HG03442 (cell line): ENCODE results near the gene IGSF21.
"Not testable (repeated sequence)": the region's sequence is repeated elsewhere in the genome, so short reads cannot be mapped to it uniquely, and the experiment has no call there.

Source experiments
- ATAC-seq: cut with Tn5 transposase; IDR thresholded peaks from one replicate; pipeline ENCODE4 v1.9.1; 2021; ENCODE audit warnings: mild to moderate bottlenecking, moderate library complexity; ENCODE audit not compliant: unreplicated experiment

Gene IGSF21

GRCh38 chr1:18142969-18143368, 35.4 kb downstream of the IGSF21 start:
- ATAC-seq, result no peak

DNA sequence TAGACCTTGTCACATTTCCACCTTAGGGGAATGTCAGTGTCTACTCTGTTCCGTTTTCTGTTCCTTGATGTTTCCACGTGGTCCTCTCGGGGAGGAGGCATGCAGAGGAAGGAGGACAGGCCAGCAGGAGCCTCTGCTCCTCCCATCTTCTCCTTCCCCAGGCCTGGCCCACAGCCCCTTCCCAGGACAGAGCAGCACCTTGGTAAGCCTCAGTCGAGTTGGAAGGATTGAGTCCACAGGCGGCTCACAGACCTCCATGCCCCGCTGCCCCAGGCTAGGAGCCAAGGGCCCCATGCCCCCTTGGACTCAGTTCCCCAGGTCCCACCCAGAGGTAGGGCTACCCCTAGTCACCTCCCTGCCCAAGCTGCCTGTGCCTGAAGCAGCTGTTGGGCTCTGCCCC, 36.5 kb downstream of the IGSF21 start:
- no peak for ATAC-seq

GRCh38 chr1:18144916-18145647, 37.5 kb downstream of the IGSF21 start:
- ATAC-seq, result no peak

- no peak for ATAC-seq
Measured at GRCh38 chr1:18145851-18146618, 38.4 kb downstream of the IGSF21 start.

- ATAC-seq, result no peak
Measured at GRCh38 chr1:18146886-18147285, 39.3 kb downstream of the IGSF21 start.

DNA sequence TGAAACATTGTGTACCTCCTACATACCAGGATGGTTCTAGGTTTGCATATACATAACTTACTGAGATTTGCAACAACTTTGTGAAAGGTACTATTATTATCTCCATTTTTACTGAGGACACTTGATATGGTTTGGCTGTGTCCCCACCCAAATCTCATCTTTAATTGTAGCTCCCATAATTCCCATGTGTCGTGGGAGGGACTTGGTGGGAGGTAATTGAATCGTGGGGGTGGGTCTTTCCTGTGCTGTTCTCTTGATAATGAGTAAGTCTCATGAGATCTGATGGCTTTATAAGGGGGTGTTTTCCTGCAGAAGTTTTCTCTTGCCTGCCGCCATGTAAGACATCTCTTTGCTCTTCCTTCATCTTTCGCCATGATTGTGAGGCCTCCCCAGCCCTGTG, 40.1 kb downstream of the IGSF21 start:
- no peak for ATAC-seq

GRCh38 chr1:18148461-18148860, 40.9 kb downstream of the IGSF21 start:
- no peak for ATAC-seq

- no peak for ATAC-seq
Measured at GRCh38 chr1:18149027-18149641, 41.5 kb downstream of the IGSF21 start.

DNA sequence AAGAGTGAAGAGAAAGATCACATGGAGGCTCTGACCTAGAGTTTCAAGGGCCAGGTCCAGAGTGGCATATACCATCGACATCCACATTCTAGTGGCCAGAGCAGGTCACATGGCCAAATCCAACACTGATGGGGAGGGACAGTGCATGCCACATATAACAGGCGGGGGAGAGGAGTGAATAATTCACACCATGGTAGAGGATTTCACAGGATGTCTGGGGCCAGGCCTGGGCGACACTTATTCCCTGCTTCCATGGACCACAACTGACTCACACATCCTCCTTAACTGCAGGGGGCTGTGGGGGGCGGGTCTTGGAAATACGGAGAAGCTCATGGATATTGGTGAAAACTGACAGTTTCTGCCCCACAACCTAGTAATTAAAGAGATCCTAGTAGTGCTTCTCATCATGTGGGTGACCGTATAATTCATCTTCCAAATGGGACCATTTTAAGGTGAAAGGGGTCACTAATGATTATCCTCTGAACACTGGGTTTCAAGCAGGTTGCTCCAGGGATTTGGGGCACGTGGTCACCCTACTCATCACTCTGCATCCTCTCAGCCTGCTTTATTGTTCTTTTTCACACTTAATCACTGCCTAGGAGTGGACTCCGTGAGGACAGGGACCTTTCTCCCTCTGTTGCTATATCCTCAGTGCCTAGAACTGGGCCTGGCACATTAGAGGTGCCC, 44.0 kb downstream of the IGSF21 start:
- no peak for ATAC-seq

DNA sequence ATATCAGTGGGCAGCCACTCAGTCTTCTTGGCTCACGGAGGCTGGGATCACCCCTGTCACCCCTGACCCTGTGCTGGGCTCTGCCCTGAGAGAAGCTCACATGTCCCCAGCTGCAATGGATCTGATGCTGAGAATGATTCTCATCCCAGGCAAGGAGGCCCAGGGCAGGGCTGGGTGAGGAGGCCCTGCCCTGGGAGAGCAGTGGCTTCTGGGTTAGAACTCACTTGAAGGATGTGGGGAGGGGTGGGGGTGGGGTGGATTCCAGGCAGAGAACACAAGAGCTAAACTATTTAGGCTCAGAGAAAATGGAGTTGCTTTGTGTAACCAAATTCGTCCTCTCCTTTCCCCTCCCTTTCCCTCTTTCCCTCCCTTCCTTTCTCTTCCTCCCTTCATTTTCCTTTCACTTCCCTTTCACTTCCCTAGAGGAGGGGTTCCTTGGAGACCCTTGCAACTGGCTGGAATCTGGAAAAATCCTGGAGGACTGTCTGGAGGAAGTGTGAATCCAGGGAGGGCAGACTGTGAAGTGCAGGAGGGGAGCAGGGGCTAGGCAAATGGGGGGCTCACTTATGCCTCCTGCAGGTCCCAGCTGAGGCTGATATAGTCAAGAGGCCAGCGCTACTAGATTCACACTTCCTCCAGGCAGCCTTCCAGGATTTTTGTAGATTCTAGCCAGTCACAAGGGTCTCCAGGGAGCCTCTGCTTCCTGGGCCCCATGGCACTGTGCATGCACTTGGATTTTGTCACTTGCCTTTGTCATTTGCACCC, 47.0 kb downstream of the IGSF21 start:
- ATAC-seq, result no peak

GRCh38 chr1:18155881-18156385, 48.3 kb downstream of the IGSF21 start:
- ATAC-seq, result no peak

- no peak for ATAC-seq
Measured at GRCh38 chr1:18157352-18157751, 49.8 kb downstream of the IGSF21 start.

DNA sequence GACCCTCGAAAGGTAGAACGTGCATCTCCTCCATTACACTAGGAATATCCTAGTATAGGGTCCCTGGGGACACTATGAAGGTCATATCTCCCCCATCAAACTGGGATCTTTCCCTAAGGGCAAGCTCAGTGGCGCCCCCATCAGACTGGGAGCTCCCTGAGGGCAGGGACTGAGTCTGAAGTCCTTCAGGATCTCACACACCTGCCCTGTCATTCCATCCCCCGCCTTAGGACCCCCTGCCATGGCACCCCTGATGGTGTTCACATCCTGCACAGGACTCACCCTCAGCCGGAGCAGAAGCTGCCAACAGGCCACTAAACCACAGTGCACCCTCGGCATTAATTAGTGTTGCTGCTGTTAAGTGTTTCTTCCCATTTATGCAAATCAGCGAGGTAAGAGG, 50.4 kb downstream of the IGSF21 start:
- no peak for ATAC-seq

DNA sequence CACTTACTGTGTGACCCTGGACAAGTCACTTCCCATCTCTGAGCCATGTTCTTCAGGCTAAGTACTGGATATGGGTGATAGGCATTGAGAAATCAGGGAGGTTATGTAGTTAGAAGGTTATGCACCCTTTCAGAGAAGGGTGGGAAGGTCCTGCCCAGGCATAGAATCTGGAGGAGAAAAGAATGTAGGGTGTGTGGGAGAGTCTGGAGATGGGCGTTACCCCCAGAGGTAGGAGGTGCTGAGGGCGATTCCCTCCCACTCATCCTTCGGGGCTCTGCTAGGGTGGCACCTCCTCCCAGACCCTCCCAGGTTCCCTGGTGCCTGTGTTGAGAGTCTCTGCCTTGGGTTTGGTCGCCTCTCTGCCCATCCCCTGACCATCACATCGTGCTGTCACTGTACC, 51.1 kb downstream of the IGSF21 start:
- no peak for ATAC-seq

DNA sequence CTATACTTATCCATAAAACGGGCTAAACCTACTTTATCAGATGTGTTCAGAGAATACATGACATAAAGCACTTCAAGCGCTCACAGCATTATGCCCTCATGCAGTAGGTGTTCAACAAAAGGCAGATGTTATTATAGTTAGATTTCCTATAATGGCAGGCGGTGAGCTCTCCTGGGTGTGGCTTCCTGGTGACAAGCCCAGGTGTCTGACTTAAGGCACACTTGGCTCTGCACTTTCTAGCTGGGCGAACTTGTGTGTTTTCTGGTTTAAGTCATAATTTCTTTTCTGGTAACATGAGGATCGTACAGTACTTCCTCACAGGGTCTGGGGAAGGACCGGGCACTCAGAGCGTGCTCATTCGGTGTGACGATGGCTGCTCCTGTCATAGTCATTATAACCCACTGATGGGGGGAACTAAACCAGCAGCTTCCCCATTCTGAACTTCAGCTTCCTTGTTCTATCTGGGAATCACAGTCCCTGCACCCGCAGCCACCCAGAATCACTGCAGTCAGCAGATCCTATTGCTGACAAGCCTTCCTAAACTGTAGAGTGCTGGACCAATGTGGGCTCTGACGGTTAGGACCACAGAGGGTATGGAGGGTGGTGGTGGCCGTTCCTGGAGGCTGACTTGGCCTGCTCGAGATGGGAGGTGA, 52.8 kb downstream of the IGSF21 start:
- no peak for ATAC-seq

DNA sequence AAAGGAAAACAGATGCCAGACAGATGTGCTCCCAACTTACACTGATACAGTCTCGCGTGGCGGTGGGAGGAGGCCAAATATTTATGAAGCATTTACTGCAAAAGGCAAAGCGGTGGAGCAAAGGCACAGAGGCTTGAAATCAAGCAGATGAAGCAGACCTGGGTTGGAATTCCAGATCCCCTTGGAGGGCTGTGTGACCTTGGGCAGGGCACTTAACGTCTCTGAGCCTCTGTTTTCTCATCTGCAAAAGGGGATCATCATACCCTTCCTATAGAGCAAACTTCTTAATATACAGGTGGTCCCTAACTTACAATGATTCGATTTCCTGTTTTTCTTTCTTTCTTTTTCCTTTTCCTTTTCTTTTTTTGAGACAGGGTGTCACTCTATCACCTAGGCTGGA, 54.1 kb downstream of the IGSF21 start:
- no peak for ATAC-seq

DNA sequence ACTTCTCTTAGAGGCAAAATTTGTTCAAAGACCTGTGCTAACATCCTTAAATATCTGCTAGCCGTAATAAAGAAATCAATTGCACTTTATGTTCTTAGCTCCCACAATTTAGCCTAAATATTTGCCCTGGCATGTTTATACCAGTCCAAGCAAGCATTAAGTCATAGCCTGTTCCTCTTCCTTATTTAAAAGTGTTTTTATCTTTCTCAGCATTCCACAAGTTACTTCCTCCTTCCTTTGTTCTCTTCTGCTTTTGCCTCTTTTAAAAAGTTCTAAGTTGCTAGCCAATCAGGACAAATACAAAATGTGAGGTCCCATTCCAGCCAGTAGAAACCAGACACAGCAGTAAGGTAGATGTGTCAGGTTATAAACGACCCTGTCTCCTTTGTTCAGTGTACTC, 58.0 kb downstream of the IGSF21 start:
- ATAC-seq, result not testable (repeated sequence)

DNA sequence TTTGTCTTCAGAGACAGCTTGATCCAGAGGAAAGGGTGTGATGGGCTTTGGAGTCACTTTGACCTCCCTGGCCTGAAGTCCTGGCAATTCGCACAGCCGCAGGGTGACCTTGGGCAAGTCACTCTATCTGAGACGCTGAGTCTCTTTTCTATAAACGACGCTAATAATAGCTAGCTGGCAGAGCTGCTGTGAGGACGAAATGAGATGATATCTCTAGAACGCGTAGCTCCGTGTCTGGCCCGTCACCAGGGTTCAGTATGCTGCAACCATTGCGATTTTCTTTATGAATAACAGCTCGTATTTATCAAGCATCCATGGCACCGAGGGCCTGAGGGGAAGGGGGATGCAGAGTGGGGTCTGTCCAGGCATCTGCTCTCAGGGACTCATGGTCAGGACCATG, 58.7 kb downstream of the IGSF21 start:
- ATAC-seq, result no peak

DNA sequence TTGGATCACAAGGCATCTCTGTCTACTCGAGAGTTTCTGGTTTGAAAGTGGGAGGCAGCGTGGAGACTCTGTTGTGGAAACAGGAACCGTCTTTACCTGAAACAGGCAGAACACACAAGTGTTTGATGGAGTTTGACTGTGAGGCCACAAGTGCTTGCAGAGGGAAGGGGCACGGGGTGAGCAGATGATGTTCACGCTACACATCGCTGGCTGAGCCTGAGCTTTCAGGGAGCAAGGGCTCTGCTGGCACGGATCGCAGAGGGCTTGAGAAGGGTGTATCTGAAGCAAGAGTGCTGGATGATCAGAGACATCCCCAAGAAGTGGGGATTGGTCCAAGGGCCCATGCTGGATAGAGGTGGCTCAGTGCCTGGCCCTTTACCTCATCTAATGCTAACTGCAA, 59.3 kb downstream of the IGSF21 start:
- no peak for ATAC-seq

GRCh38 chr1:18170444-18170843, 62.8 kb downstream of the IGSF21 start:
- ATAC-seq, result no peak
